Measurements from ENCODE around the gene NUB1. TPM values are rescaled to one million over a fixed set of nuclear protein-coding genes. Genes with fewer than 3 reads are reported as not detected.

The NUB1 gene
- total RNA-seq, 4 donors from 2014 or later, result 40.1 to 48.3 (median 47.5) TPM

DNA sequence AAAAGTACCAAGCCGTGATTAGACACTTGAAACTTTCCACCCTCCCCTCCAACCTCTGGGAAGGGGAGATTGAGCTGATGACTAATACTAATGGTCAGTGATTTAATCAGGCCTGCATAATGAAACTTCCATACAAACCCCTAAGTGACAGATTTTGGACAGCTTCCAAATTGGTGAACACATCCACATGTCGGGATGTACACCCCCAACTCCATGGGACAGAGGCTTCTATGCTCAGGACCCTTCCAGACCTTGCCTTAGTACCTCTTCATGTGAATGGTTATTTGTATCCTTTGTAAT, 4.8 kb downstream of the NUB1 start:
- no peak overlapping the region for H3K4me3 ChIP-seq (ENCODE audit: low read depth, poor library complexity, severe bottlenecking)
- 52 to 65% methylated on average over 2 of the region's 2 CpGs for WGBS, 2 donors
- intact Hi-C loops (cut with DNase I; ENCODE audit: low total_unique reads), result no loop called here
- no peak for DNase-seq (ENCODE audit: low spot score in 2 of 2)
- no peak for TF ChIP-seq POLR2A (IDR thresholded peaks at IDR 0.05)
- TF ChIP-seq, protein P1, sequence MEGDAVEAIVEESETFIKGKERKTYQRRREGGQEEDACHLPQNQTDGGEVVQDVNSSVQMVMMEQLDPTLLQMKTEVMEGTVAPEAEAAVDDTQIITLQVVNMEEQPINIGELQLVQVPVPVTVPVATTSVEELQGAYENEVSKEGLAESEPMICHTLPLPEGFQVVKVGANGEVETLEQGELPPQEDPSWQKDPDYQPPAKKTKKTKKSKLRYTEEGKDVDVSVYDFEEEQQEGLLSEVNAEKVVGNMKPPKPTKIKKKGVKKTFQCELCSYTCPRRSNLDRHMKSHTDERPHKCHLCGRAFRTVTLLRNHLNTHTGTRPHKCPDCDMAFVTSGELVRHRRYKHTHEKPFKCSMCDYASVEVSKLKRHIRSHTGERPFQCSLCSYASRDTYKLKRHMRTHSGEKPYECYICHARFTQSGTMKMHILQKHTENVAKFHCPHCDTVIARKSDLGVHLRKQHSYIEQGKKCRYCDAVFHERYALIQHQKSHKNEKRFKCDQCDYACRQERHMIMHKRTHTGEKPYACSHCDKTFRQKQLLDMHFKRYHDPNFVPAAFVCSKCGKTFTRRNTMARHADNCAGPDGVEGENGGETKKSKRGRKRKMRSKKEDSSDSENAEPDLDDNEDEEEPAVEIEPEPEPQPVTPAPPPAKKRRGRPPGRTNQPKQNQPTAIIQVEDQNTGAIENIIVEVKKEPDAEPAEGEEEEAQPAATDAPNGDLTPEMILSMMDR (IDR thresholded peaks at IDR 0.05), result no peak

DNA sequence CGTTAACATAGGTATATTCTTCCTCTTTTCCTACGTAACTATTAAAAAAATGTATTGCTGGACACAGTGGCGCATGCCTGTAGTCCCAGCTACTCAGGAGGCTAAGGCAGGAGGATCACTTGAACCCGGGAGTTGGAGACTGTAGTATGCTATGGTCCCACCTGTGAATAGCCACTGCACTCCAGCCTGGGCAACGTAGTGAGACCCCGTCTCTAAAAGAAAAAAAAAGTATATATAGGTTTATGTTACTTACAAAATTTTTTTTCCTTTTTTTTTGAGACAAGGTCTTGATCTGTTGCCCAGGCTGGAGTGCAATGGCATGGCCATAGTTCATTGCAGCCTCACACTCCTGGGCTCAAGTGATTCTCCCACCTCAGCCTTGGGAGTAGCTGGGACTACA, 5.6 kb downstream of the NUB1 start:
- TF ChIP-seq, protein P1 (IDR thresholded peaks at IDR 0.05), result no peak
- TF ChIP-seq POLR2A (IDR thresholded peaks at IDR 0.05), result no peak
- 95 to 96% methylated on average over 6 of the region's 6 CpGs for WGBS, 2 donors
- no peak for DNase-seq (ENCODE audit: low spot score in 2 of 2)
- no peak overlapping the region for H3K4me3 ChIP-seq (ENCODE audit: low read depth, poor library complexity, severe bottlenecking)
- intact Hi-C loops (cut with DNase I; ENCODE audit: low total_unique reads), result no loop called here

DNA sequence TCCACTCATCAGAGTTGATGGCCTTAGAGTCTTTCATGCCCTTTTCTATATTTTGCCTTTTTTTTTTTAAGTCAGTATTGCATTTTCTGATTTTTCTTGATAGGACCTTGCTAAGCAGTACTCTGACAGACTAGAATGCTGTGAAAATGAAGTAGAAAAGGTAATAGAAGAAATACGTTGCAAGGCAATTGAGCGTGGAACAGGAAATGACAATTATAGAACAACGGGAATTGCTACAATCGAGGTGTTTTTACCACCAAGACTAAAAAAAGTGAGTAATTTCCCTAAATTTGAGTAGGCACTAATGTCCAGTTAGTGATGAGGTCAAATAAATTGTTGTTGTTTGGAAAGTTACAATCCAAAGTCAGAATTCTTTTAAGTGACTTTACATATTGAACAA, 7.4 kb downstream of the NUB1 start:
- WGBS, 2 donors, result 73 to 75% methylated on average over 4 of the region's 4 CpGs
- intact Hi-C loops (cut with DNase I; ENCODE audit: low total_unique reads), result no loop called here
- H3K4me3 ChIP-seq (ENCODE audit: low read depth, poor library complexity, severe bottlenecking), result no peak overlapping the region
- DNase-seq (ENCODE audit: low spot score in 2 of 2), result no peak
- TF ChIP-seq, protein P1 (IDR thresholded peaks at IDR 0.05), result no peak
- no peak for TF ChIP-seq POLR2A (IDR thresholded peaks at IDR 0.05)

DNA sequence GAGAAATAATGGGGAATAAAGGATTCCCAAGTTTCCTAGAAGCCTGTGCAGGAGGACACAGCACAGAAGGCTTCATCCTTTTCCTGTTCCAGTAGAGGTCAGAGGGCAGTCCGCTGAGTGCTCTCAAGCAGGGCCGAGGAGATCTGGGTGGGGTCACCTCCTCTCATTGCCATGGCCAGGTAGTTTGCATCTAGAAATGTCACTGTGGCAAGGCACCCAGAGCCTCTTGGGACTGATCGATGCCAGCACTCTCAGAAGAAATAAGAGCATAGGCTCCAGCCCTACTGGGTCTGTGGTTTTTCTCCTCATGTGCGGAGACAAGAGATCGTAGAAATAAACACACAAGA, 7.9 kb downstream of the NUB1 start:
- intact Hi-C loops (cut with DNase I; ENCODE audit: low total_unique reads), result no loop called here
- WGBS, 2 donors, result 76 to 82% methylated on average over 5 of the region's 5 CpGs
- H3K4me3 ChIP-seq (ENCODE audit: low read depth, poor library complexity, severe bottlenecking), result no peak overlapping the region
- DNase-seq (ENCODE audit: low spot score in 2 of 2), result no peak
- TF ChIP-seq, protein P1 (IDR thresholded peaks at IDR 0.05), result no peak
- TF ChIP-seq POLR2A (IDR thresholded peaks at IDR 0.05), result no peak

DNA sequence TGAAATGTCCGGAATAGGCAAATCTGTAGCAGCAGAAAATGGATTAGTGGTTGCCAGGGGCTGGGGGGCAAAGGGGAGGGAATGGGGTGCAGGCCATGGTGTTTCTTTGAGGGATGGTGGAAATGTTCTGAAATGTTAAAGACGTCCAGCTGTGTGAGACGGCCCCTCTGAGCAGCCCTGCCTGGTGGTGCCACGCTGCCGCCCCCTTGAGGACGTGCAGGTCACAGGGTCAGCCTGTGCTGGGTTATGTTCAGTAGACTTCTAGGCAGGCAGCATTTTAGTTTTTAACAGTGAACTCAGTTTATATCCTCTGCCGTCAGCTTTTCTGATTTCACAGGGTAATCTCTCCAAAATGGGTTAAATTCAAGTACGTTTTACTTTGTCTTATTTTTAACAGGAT, 9.4 kb downstream of the NUB1 start:
- TF ChIP-seq, protein P1 (IDR thresholded peaks at IDR 0.05), result no peak
- TF ChIP-seq POLR2A (IDR thresholded peaks at IDR 0.05), result no peak
- no peak overlapping the region for H3K4me3 ChIP-seq (ENCODE audit: low read depth, poor library complexity, severe bottlenecking)
- 67 to 76% methylated on average over 8 of the region's 8 CpGs for WGBS, 2 donors
- DNase-seq (ENCODE audit: low spot score in 2 of 2), result no peak
- intact Hi-C loops (cut with DNase I; ENCODE audit: low total_unique reads), result loop anchor here (5.0 kb wide), 1 partner anchor 34 kb away; no protein-coding TSS in a partner anchor

DNA sequence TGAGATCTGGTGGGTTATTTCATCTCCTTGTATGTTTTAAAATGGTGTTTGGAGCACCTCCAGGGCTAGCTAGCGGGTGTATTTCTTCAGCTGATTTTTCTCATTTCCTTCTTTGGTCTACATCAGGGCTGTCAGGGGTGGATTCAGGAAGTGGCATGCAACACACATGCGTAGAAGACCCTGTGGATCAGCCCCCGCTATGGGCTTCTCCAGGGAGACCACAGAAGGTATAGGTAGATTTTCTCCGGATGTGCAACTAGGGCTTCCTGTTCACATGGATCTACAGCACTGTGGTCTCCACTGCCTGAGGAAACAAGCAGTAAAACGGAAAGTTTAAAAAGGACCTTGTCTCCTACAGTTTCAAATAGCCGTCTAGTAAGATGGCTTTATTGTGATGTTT, 10.4 kb downstream of the NUB1 start:
- intact Hi-C loops (cut with DNase I; ENCODE audit: low total_unique reads), result loop anchor here (5.0 kb wide), 1 partner anchor 35 kb away; no protein-coding TSS in a partner anchor
- no peak overlapping the region for H3K4me3 ChIP-seq (ENCODE audit: low read depth, poor library complexity, severe bottlenecking)
- DNase-seq (ENCODE audit: low spot score in 2 of 2), result no peak
- TF ChIP-seq, protein P1 (IDR thresholded peaks at IDR 0.05), result no peak
- no peak for TF ChIP-seq POLR2A (IDR thresholded peaks at IDR 0.05)
- WGBS, 2 donors, result 80 to 86% methylated on average over 6 of the region's 6 CpGs
